ENCODE results near the gene KATNAL1.

The KATNAL1 gene

GRCh38 chr13:30322428-30322827 is 15.1 kb upstream of the KATNAL1 start:
- H3K4ac ChIP-seq (ENCODE audit: low read depth in 1 of 2, low read length in 2 of 2): no peak overlapping the region
- H3K23ac ChIP-seq (ENCODE audit: low read length in 2 of 2): no peak overlapping the region
- peak overlapping the region; percentile 25 for H4K91ac ChIP-seq (ENCODE audit: low read length)

GRCh38 chr13:30321256-30321655 is 13.9 kb upstream of the KATNAL1 start:
- no peak for DNase-seq
- Histone ChIP-seq H2AK5ac (ENCODE audit: low read length, severe bottlenecking) (no peak overlapping the region), H3K27ac (ENCODE audit: low read length, poor library complexity, severe bottlenecking) (no peak overlapping the region), H2AFZ (ENCODE audit: low read depth, low read length) (no peak overlapping the region), H2BK15ac (ENCODE audit: low read depth, poor library complexity, severe bottlenecking) (no peak overlapping the region), H2BK12ac (ENCODE audit: low read length in 2 of 2) (no peak overlapping the region), H3K4me3 (ENCODE audit: insufficient read depth in 1 of 2, low read depth in 1 of 2, low read length in 2 of 2) (no peak overlapping the region), H3K9me3 (ENCODE audit: control insufficient read depth, low read length) (no peaks in the 10 kb centered on the region), H3K4me1 (ENCODE audit: control insufficient read depth, insufficient read depth, low read depth, low read length) (no peaks in the 10 kb centered on the region), H3K27me3 (ENCODE audit: control insufficient read depth in 1 of 2, insufficient read depth in 1 of 2, low read length in 2 of 2) (no peaks in the 10 kb centered on the region), H3K79me1 (replicated peaks; ENCODE audit: low read length, poor library complexity, severe bottlenecking) (peaks cover 9% of the 10 kb centered on the region), H3K4ac (ENCODE audit: low read depth in 1 of 2, low read length in 2 of 2) (no peak overlapping the region), H2BK120ac (ENCODE audit: low read depth, low read length) (no peak overlapping the region), H3K23ac (ENCODE audit: low read length in 2 of 2) (no peak overlapping the region), H3K9ac (ENCODE audit: low read length) (no peak overlapping the region), H3K36me3 (ENCODE audit: control insufficient read depth in 1 of 2, insufficient read depth in 2 of 2, low read depth in 1 of 2, low read length in 2 of 2) (peaks cover 0 to 5% of the 10 kb centered on the region in 2 experiments), H4K8ac (ENCODE audit: low read length) (no peak overlapping the region), H3K14ac (ENCODE audit: low read length in 2 of 2) (no peak overlapping the region), H3K4me2 (ENCODE audit: low read length, poor library complexity, severe bottlenecking) (no peak overlapping the region), H4K91ac (ENCODE audit: low read length) (no peak overlapping the region), H3K18ac (ENCODE audit: low read depth in 1 of 2, low read length in 2 of 2) (no peak overlapping the region), H2BK5ac (ENCODE audit: low read depth, low read length, poor library complexity, severe bottlenecking) (no peak overlapping the region)
- WGBS: 100% methylated on average over 3 of the region's 3 CpGs

More at GRCh38 chr13:30322428-30322827, 15.1 kb upstream of the KATNAL1 start:
- Histone ChIP-seq H3K9ac (ENCODE audit: low read length) (no peak overlapping the region), H3K4me2 (ENCODE audit: low read length, poor library complexity, severe bottlenecking) (no peak overlapping the region), H3K36me3 (ENCODE audit: control insufficient read depth in 1 of 2, insufficient read depth in 2 of 2, low read depth in 1 of 2, low read length in 2 of 2) (peaks cover 0 to 5% of the 10 kb centered on the region in 2 experiments), H2AK5ac (ENCODE audit: low read length, severe bottlenecking) (no peak overlapping the region), H3K18ac (ENCODE audit: low read depth in 1 of 2, low read length in 2 of 2) (no peak overlapping the region), H2BK120ac (ENCODE audit: low read depth, low read length) (no peak overlapping the region), H3K9me3 (ENCODE audit: control insufficient read depth, low read length) (no peaks in the 10 kb centered on the region), H3K4me3 (ENCODE audit: insufficient read depth in 1 of 2, low read depth in 1 of 2, low read length in 2 of 2) (no peak overlapping the region), H3K27me3 (ENCODE audit: control insufficient read depth in 1 of 2, insufficient read depth in 1 of 2, low read length in 2 of 2) (no peaks in the 10 kb centered on the region), H3K27ac (ENCODE audit: low read length, poor library complexity, severe bottlenecking) (no peak overlapping the region), H3K79me1 (replicated peaks; ENCODE audit: low read length, poor library complexity, severe bottlenecking) (peaks cover 4% of the 10 kb centered on the region), H2BK12ac (ENCODE audit: low read length in 2 of 2) (no peak overlapping the region), H4K8ac (ENCODE audit: low read length) (no peak overlapping the region), H3K14ac (ENCODE audit: low read length in 2 of 2) (no peak overlapping the region), H2BK5ac (ENCODE audit: low read depth, low read length, poor library complexity, severe bottlenecking) (no peak overlapping the region), H3K4me1 (ENCODE audit: control insufficient read depth, insufficient read depth, low read depth, low read length) (no peaks in the 10 kb centered on the region), H2AFZ (ENCODE audit: low read depth, low read length) (no peak overlapping the region), H2BK15ac (ENCODE audit: low read depth, poor library complexity, severe bottlenecking) (no peak overlapping the region)
- 92% methylated on average over 6 of the region's 7 CpGs for WGBS
- no peak for DNase-seq

GRCh38 chr13:30319655-30320054 is 12.3 kb upstream of the KATNAL1 start:
- Histone ChIP-seq H3K27me3 (ENCODE audit: control insufficient read depth in 1 of 2, insufficient read depth in 1 of 2, low read length in 2 of 2) (no peaks in the 10 kb centered on the region), H3K9ac (ENCODE audit: low read length) (peak overlapping the region; percentile 39), H2BK120ac (ENCODE audit: low read depth, low read length) (no peak overlapping the region), H4K8ac (ENCODE audit: low read length) (no peak overlapping the region), H3K14ac (ENCODE audit: low read length in 2 of 2) (no peak overlapping the region), H3K4me3 (ENCODE audit: insufficient read depth in 1 of 2, low read depth in 1 of 2, low read length in 2 of 2) (no peak overlapping the region), H3K27ac (ENCODE audit: low read length, poor library complexity, severe bottlenecking) (no peak overlapping the region), H3K36me3 (ENCODE audit: control insufficient read depth in 1 of 2, insufficient read depth in 2 of 2, low read depth in 1 of 2, low read length in 2 of 2) (peaks cover 0 to 5% of the 10 kb centered on the region in 2 experiments), H3K9me3 (ENCODE audit: control insufficient read depth, low read length) (no peaks in the 10 kb centered on the region), H2AK5ac (ENCODE audit: low read length, severe bottlenecking) (no peak overlapping the region), H2AFZ (ENCODE audit: low read depth, low read length) (no peak overlapping the region), H3K4me2 (ENCODE audit: low read length, poor library complexity, severe bottlenecking) (no peak overlapping the region), H3K23ac (ENCODE audit: low read length in 2 of 2) (no peak overlapping the region), H3K79me1 (replicated peaks; ENCODE audit: low read length, poor library complexity, severe bottlenecking) (peaks cover 18% of the 10 kb centered on the region), H3K18ac (ENCODE audit: low read depth in 1 of 2, low read length in 2 of 2) (no peak overlapping the region), H3K4ac (ENCODE audit: low read depth in 1 of 2, low read length in 2 of 2) (no peak overlapping the region), H2BK15ac (ENCODE audit: low read depth, poor library complexity, severe bottlenecking) (no peak overlapping the region), H2BK5ac (ENCODE audit: low read depth, low read length, poor library complexity, severe bottlenecking) (no peak overlapping the region), H2BK12ac (ENCODE audit: low read length in 2 of 2) (no peak overlapping the region), H3K4me1 (ENCODE audit: control insufficient read depth, insufficient read depth, low read depth, low read length) (no peaks in the 10 kb centered on the region), H4K91ac (ENCODE audit: low read length) (no peak overlapping the region)
- no peak for DNase-seq
- 96% methylated on average over 4 of the region's 5 CpGs for WGBS

- peak overlapping the region; percentile 39 for H3K9ac ChIP-seq (ENCODE audit: low read length)
- H3K79me1 ChIP-seq (replicated peaks; ENCODE audit: low read length, poor library complexity, severe bottlenecking): peaks cover 18% of the 10 kb centered on the region
- H2AK5ac ChIP-seq (ENCODE audit: low read length, severe bottlenecking): no peak overlapping the region
- H3K4me1 ChIP-seq (ENCODE audit: control insufficient read depth, insufficient read depth, low read depth, low read length): no peaks in the 10 kb centered on the region
- H3K4ac ChIP-seq (ENCODE audit: low read depth in 1 of 2, low read length in 2 of 2): no peak overlapping the region
- no peak overlapping the region for H3K27ac ChIP-seq (ENCODE audit: low read length, poor library complexity, severe bottlenecking)
- no peak for DNase-seq
- no peak overlapping the region for H3K4me3 ChIP-seq (ENCODE audit: insufficient read depth in 1 of 2, low read depth in 1 of 2, low read length in 2 of 2)
- no peak overlapping the region for H2AFZ ChIP-seq (ENCODE audit: low read depth, low read length)
- peaks cover 0 to 5% of the 10 kb centered on the region in 2 experiments for H3K36me3 ChIP-seq (ENCODE audit: control insufficient read depth in 1 of 2, insufficient read depth in 2 of 2, low read depth in 1 of 2, low read length in 2 of 2)
- no peak overlapping the region for H4K91ac ChIP-seq (ENCODE audit: low read length)
- no peak overlapping the region for H2BK15ac ChIP-seq (ENCODE audit: low read depth, poor library complexity, severe bottlenecking)
- no peak overlapping the region for H4K8ac ChIP-seq (ENCODE audit: low read length)
- H2BK12ac ChIP-seq (ENCODE audit: low read length in 2 of 2): no peak overlapping the region
- H3K27me3 ChIP-seq (ENCODE audit: control insufficient read depth in 1 of 2, insufficient read depth in 1 of 2, low read length in 2 of 2): no peaks in the 10 kb centered on the region
- no peak overlapping the region for H3K4me2 ChIP-seq (ENCODE audit: low read length, poor library complexity, severe bottlenecking)
- no peak overlapping the region for H2BK120ac ChIP-seq (ENCODE audit: low read depth, low read length)
- 53% methylated on average over 3 of the region's 4 CpGs for WGBS
- no peak overlapping the region for H3K23ac ChIP-seq (ENCODE audit: low read length in 2 of 2)
- no peak overlapping the region for H2BK5ac ChIP-seq (ENCODE audit: low read depth, low read length, poor library complexity, severe bottlenecking)
- no peak overlapping the region for H3K14ac ChIP-seq (ENCODE audit: low read length in 2 of 2)
- no peaks in the 10 kb centered on the region for H3K9me3 ChIP-seq (ENCODE audit: control insufficient read depth, low read length)
- no peak overlapping the region for H3K18ac ChIP-seq (ENCODE audit: low read depth in 1 of 2, low read length in 2 of 2)
Measured at GRCh38 chr13:30319130-30319529, 11.8 kb upstream of the KATNAL1 start.
